Fibroblast of mammary gland (primary cell): Measurements from ENCODE around the gene IER5L.
A peak's percentile ranks its signal among the peaks of the same experiment; 100 is the strongest.

Experiments used
- DNase-seq: peaks from one replicate; pipeline ENCODE4 v3.0.0-alpha.2; 2010; ENCODE audit warnings: low read depth
- H3K4me3 ChIP-seq: 2 replicates; pipeline ENCODE4 v1.5.1; 2011; ENCODE audit warnings: low read depth, mild to moderate bottlenecking, low read length, moderate library complexity; ENCODE audit not compliant: control insufficient read depth
- CTCF ChIP-seq: conservative IDR thresholded peaks from 2 replicates; pipeline ENCODE4 v1.5.1; 2011; ENCODE audit warnings: low read depth, low read length, inconsistent platforms; ENCODE audit not compliant: control insufficient read depth, insufficient read depth

Gene IER5L

GRCh38 chr9:129206401-129206800 lies 28.3 kb upstream of the IER5L start:
- H3K4me3 ChIP-seq: no peak overlapping the region
- no peak for TF ChIP-seq CTCF
- no peak for DNase-seq

- no peak overlapping the region for H3K4me3 ChIP-seq
- no peak for DNase-seq
- TF ChIP-seq CTCF: no peak
Observed at GRCh38 chr9:129204840-129205239, 26.8 kb upstream of the IER5L start.

GRCh38 chr9:129203556-129203909 lies 25.5 kb upstream of the IER5L start:
- no peak for DNase-seq
- TF ChIP-seq CTCF: no peak
- peak overlapping the region; percentile 59 for H3K4me3 ChIP-seq

GRCh38 chr9:129202613-129203555 lies 24.8 kb upstream of the IER5L start:
- peak overlapping the region; percentile 59 for H3K4me3 ChIP-seq
- DNase-seq: peak; percentile 66
- TF ChIP-seq CTCF: no peak

- H3K4me3 ChIP-seq: no peak overlapping the region
- no peak for DNase-seq
- TF ChIP-seq CTCF: no peak
Observed at GRCh38 chr9:129201866-129202265, 23.8 kb upstream of the IER5L start.

- no peak for DNase-seq
- no peak overlapping the region for H3K4me3 ChIP-seq
- no peak for TF ChIP-seq CTCF
Observed at GRCh38 chr9:129201289-129201688, 23.2 kb upstream of the IER5L start.

DNA sequence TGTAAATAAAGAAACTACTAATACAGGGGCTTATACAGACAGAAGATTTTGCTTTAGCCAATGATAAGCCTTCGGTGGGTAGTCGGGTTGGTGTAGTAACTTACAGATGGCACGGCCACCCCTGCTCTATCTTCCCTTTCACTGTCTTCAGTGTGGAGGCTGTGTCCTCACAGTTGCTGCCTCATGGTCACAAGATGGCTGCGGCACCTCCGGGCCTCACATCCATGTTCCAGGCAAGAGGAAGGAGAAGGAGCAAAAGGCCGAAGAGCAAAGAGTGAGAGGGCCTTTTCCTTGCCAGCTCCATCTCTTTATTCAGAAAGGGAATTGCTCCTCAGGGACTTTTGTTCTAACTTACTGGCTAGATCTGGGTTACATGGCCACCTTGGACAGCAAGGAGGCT lies 22.2 kb upstream of the IER5L start:
- no peak overlapping the region for H3K4me3 ChIP-seq
- no peak for TF ChIP-seq CTCF
- DNase-seq: no peak
